HG02938 (cell line): ENCODE results near the gene SORBS1.

Source experiments
- ATAC-seq: cut with Tn5 transposase; IDR thresholded peaks from one replicate; pipeline ENCODE4 v1.9.1; 2021; ENCODE audit warnings: mild to moderate bottlenecking, moderate library complexity; ENCODE audit not compliant: unreplicated experiment

The SORBS1 gene

DNA sequence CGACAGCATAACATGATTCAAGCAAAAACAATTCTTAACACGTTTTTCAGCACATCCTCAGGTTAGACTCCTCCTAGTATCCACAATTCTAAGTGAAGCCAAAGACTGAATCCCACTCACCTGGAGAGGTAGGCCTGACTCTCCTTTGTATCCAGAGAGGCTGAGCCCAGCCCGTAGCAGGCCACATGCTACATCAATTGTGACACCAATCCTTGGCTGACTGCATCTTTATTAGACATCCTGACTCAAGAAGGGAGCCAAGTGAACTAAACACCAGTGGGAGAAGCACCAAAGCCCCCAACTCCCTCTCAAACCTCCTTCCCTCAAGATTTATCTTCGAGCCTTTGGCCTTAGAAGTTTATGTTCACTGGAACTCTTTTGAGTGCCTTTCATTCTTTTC lies 144.9 kb downstream of the SORBS1 start:
- no peak for ATAC-seq

GRCh38 chr10:95415621-95416031 lies 145.5 kb downstream of the SORBS1 start:
- ATAC-seq: no peak

GRCh38 chr10:95414844-95415485 lies 146.2 kb downstream of the SORBS1 start:
- ATAC-seq: no peak

GRCh38 chr10:95414016-95414830 lies 146.9 kb downstream of the SORBS1 start:
- ATAC-seq: no peak

GRCh38 chr10:95413588-95413987 lies 147.6 kb downstream of the SORBS1 start:
- no peak for ATAC-seq

DNA sequence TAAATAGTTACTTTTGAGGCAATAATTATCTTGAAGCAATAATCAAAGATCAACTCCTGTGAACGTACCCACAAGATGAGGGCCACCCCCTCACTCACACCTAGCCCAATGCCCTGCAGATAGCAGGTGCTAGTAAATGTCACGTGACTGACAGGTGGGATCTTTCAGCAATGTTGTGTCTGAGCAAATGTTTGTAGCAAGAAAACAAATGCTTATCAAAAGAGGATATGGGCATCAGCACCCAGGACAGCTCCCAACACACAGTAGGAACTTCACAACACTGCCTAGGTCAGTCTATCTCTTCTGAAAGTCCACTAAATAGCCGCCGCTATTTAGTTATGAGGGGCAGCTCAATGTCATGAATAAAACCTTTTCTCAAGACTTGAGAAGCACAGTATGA lies 149.5 kb downstream of the SORBS1 start:
- ATAC-seq: no peak

DNA sequence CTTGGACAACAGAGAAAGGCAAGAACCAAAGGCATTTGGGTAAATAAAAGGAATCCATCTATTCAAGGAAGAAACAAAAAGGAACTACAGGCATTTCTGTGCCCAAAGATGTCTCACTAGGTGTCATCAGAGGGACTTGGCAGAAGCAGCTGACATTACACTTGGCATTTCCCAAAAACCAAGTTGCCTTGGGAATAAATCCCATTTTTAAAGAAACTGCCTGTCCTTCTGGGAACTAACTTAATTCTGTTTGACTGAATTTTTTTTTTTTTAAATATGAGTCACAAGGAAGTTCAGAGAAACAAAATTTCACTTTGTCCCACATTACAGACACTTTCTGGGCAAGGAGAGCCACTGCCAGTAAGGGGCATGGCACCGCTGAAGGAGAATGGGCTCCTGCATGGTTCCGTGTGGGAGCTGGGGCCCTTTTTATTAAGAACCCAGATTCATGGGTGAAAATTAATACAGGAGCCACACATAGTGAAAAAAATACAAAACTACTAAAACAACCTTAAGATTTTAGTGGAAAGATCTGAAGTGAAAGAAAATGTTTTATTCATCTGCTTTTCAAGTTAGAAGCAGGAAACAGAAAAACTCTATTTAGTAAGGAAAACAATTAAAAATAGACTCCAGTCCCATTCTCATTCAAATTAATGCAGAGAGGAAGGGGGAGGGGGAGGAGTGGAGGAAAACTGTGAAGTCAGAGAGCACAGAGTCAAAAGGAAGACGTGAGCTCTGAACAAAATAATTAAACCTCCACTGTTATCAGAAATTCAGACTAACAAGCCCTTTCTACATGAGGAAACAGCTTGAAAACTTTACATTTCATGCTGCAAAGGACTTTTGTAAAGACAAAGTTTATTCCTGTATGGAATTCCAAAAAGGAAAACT lies 151.9 kb downstream of the SORBS1 start:
- ATAC-seq: no peak

- ATAC-seq: no peak
Measured at GRCh38 chr10:95408148-95408960, 152.8 kb downstream of the SORBS1 start.

- ATAC-seq: no peak
Measured at GRCh38 chr10:95407546-95407945, 153.6 kb downstream of the SORBS1 start.

DNA sequence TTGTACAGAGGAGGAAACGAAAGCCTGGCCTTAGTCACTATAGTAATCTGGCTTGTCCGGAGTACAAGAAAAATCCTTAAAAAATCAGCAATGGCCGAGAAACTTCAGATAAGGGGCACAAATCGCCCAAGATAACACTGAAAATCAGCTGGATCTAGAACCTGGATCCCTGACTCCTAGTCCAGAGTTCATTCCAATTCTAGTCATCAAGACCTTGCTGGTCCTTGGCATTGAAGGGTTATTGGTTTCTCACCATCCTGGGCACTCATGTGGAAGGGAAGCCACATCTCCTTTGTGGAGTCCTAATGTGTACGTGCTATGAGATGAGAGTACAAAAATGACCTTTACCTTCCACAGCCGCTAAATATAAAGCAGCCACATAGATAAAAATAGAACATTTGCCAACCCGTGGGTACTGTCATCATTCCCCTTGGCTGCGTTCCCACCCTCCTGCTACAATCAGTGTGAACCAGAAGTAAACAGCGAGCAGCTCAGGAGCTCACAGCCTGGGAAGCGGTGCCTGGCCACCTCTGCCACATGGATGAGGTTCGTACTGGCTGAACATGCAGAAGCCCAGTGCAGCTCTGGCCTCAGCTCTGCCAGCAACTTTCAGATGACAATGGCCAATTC lies 154.4 kb downstream of the SORBS1 start:
- ATAC-seq: no peak

GRCh38 chr10:95405655-95406054 lies 155.5 kb downstream of the SORBS1 start:
- ATAC-seq: no peak

- no peak for ATAC-seq
Measured at GRCh38 chr10:95404864-95405263, 156.3 kb downstream of the SORBS1 start.

DNA sequence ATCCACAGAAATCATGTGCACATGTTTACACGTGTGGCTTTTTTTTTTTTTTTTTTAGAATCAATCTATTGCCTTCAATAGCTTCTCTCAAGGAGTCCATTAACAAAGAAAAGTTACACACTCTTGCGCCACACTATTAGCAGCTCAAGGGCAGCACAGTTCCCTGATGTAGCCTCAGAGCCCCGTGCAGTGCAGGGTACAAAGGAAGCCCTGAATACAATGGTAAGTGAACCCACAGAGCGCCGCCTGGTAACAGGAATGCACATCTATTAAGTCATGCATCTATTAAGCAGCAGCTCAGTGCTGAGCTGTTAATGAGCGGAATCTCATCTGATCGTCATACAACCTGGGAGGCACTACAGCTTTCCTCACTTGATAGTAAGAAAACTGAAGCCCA lies 156.7 kb downstream of the SORBS1 start:
- ATAC-seq: no peak

DNA sequence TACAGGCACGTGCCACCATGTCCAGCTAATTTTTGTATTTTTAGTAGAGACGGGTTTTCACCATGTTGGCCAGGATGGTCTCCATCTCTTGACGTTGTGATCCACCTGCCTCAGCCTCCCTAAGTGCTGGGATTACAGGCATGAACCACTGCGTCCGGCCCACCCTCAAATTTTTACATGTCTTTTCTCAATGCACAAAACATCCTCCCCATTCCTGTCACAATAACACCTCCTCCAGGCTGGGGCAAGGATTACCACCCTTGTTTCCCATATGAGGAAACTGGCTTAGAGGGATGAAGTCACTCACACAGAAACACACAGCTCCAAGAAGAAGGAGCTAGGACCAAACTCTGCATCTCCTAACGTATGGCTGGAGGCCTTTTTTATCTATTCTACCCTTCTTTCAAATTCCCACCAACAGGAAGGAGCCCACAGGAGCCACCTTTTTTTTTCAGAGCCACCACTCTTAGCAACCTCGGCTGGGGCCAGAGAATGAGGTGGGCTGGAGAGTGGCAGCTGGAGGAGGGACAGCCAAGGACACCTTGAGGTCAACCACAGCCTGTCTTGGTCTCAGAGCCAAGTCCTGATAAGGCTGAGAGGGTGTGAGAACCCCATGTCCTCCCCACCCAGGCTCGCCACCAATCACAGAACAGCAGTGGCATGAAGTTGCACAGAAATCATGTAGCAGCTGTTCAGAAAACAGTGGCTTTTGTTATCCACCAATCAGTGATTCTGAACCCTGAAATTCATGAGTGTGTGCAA lies 157.3 kb downstream of the SORBS1 start:
- ATAC-seq: no peak

GRCh38 chr10:95401704-95402469 lies 159.3 kb downstream of the SORBS1 start:
- ATAC-seq: no peak

GRCh38 chr10:95400787-95401186 lies 160.4 kb downstream of the SORBS1 start:
- no peak for ATAC-seq

DNA sequence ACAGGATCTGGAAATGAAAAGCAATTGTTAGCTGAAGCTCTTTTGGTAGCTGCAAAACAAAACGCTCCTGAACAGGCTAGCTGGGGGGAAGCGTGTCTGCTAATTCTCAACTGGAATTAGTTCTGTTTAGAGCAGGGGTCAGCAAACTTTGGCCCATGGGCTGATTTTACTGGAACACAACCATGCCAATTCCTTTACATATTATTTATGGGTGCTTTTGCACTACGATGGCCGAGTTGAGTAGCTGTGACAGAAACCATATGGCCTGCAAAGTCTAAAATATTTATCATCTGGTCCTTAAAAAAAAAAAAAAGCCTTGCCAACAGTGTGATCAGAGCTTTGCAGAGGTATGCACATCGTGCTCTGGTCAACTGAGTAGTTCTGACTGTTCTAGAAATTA lies 162.0 kb downstream of the SORBS1 start:
- ATAC-seq: no peak

- ATAC-seq: no peak
Measured at GRCh38 chr10:95397747-95398146, 163.4 kb downstream of the SORBS1 start.
